ENCODE data around the gene PELI1.
A peak's percentile ranks its signal among the peaks of the same experiment; 100 is the strongest.

DNA sequence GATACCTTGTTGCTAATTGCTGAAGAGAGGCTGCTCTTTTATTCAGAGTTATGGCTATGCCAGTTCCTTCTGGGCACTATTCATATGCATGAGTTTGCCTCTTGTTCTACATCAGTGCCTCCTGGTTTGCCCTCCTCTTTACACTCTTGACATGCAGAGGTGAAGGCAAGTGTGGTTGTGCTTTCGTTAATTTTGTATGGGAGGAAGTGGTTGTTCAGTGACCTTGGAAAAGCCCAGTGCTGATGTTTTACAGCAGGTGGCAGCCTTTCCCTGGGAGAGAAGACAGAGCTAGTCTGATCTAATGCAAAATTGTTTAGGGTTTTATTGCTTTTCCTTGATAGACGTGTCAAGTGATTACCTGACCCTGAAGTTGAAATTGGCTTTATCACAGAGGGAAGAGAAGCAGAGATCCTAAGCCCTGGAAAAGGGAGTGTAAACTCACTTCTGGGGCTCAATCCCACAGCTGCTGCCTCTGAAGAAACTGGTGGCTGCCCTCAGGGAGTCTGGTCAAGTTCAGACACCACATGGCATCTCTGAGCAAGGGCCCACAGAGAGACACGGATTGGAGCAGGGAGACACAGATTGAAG, 94.5 kb downstream of the PELI1 start:
- TF ChIP-seq, protein P1, sequence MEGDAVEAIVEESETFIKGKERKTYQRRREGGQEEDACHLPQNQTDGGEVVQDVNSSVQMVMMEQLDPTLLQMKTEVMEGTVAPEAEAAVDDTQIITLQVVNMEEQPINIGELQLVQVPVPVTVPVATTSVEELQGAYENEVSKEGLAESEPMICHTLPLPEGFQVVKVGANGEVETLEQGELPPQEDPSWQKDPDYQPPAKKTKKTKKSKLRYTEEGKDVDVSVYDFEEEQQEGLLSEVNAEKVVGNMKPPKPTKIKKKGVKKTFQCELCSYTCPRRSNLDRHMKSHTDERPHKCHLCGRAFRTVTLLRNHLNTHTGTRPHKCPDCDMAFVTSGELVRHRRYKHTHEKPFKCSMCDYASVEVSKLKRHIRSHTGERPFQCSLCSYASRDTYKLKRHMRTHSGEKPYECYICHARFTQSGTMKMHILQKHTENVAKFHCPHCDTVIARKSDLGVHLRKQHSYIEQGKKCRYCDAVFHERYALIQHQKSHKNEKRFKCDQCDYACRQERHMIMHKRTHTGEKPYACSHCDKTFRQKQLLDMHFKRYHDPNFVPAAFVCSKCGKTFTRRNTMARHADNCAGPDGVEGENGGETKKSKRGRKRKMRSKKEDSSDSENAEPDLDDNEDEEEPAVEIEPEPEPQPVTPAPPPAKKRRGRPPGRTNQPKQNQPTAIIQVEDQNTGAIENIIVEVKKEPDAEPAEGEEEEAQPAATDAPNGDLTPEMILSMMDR (IDR thresholded peaks at IDR 0.05): peak; percentile 89
- TF ChIP-seq POLR2A (IDR thresholded peaks at IDR 0.05): no peak

Data from uterus (tissue), 2 donors.